Measurements from ENCODE around the gene OR10A5.

Gene OR10A5

DNA sequence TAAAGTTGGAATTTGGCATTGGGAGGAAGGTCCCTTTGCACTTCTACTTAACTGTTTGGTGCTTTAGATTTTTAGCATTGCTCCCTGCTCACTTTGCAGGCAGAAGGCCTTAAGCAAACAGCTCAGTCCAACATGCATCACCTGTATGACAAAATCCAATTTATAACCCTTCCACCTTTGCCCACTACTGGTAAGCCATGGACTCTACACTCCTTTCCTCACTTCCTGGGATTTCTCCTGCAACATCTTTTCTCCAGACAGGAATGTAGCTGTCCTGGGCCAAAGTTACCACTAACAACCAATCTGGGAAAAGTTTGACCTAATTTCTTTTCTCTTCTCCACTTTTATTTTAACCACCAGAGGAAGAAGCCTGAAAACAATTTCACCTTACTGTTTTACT lies 48.6 kb downstream of the OR10A5 start:
- TF ChIP-seq, protein P1, sequence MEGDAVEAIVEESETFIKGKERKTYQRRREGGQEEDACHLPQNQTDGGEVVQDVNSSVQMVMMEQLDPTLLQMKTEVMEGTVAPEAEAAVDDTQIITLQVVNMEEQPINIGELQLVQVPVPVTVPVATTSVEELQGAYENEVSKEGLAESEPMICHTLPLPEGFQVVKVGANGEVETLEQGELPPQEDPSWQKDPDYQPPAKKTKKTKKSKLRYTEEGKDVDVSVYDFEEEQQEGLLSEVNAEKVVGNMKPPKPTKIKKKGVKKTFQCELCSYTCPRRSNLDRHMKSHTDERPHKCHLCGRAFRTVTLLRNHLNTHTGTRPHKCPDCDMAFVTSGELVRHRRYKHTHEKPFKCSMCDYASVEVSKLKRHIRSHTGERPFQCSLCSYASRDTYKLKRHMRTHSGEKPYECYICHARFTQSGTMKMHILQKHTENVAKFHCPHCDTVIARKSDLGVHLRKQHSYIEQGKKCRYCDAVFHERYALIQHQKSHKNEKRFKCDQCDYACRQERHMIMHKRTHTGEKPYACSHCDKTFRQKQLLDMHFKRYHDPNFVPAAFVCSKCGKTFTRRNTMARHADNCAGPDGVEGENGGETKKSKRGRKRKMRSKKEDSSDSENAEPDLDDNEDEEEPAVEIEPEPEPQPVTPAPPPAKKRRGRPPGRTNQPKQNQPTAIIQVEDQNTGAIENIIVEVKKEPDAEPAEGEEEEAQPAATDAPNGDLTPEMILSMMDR (IDR thresholded peaks at IDR 0.05) = no peak
- Histone ChIP-seq H3K9ac (no peak overlapping the region), H2AFZ (no peak overlapping the region), H3K27me3 (ENCODE audit: control insufficient read depth, insufficient read depth, low read length) (no peaks in the 10 kb centered on the region), H3K79me2 (no peaks in the 10 kb centered on the region), H3K9me3 (ENCODE audit: control insufficient read depth, low read length) (no peaks in the 10 kb centered on the region), H3K4me2 (ENCODE audit: low read length) (no peak overlapping the region), H3K4me1 (no peaks in the 10 kb centered on the region), H3K27ac (no peak overlapping the region), H3K4me3 (ENCODE audit: low read depth, low read length) (no peak overlapping the region), H3K36me3 (ENCODE audit: control insufficient read depth, insufficient read depth, low read length) (no peaks in the 10 kb centered on the region)

DNA sequence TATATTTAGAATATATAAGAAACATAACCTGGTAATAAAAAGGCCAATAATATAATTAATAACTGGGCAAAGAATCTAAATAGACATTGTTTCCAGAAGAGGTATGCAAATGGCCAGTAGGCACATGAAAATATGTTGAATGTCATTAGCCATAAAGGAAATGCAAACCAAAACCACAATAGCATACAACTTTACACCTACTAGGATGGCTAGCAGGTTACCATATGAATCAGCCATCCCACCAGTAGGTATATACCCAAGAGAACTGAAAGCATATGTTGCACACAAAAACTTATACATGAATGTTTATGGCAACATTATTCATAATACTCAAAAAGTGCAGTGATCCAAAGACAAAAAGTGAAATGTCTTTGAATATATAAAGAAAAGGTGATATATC lies 49.5 kb downstream of the OR10A5 start:
- Histone ChIP-seq H3K9ac (no peak overlapping the region), H3K79me2 (no peaks in the 10 kb centered on the region), H3K4me2 (ENCODE audit: low read length) (no peak overlapping the region), H2AFZ (no peak overlapping the region), H3K4me1 (no peaks in the 10 kb centered on the region), H3K4me3 (ENCODE audit: low read depth, low read length) (no peak overlapping the region), H3K36me3 (ENCODE audit: control insufficient read depth, insufficient read depth, low read length) (no peaks in the 10 kb centered on the region), H3K27me3 (ENCODE audit: control insufficient read depth, insufficient read depth, low read length) (no peaks in the 10 kb centered on the region), H3K27ac (no peak overlapping the region), H3K9me3 (ENCODE audit: control insufficient read depth, low read length) (no peaks in the 10 kb centered on the region)
- TF ChIP-seq, protein P1 (IDR thresholded peaks at IDR 0.05) = no peak
